ENCODE measurements around the gene OR4Q3.
"Not testable (repeated sequence)": the region's sequence is repeated elsewhere in the genome, so short reads cannot be mapped to it uniquely, and the experiment has no call there.

OR4Q3 gene

DNA sequence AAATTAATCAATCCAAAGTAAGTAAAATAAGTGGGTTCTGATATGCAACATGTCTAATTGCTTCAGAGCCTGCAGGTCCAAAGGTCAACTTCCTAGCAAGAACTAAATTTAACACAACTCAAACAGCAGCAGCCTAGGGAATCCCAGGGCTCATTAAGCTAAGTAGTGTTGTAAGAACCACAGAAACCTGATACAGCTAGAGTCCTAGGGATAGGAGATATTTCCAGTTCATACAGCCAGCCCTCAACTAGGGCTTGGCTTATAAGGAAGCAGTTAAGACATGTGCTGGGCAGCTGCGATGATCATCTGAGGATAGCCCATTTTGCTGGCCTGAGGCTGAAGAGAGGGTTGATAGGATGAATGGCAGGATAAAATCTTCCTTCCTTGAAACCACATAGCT, at the start of gene OR4Q3:
OR4Q3 (plus strand) TSS at position 316 of the 400 bp plus-strand sequence.
- no peak within 1 kb of the TSS for H3K4me3 ChIP-seq (ENCODE audit: low read length)

DNA sequence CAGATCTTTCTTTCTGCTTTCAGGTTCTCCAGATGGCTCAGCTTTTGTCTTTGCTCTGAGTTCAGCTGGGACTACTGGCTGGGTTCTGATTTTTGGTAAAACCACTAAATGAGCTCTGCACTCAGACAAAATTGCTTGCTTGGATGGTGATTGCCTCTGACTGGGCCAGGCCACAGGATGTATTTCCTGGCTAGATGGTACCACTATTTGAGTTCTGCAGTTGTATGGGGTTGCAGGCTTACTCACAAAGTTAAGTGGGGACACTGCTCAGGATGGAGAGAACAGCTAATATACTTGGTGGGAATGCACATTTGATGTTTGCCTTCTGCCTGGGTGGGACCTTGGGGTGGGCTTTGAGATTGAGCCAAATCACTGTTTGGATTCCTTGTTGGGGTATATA, 14.0 kb upstream of the OR4Q3 start:
- H3K4me3 ChIP-seq (ENCODE audit: low read length) = no peak overlapping the region
- no peak for TF ChIP-seq ZNF274 (IDR thresholded peaks at IDR 0.05; ENCODE audit: low read depth, low read length)

More for the DNA sequence above, at the start of gene OR4Q3:
- TF ChIP-seq ZNF274 (IDR thresholded peaks at IDR 0.05; ENCODE audit: low read depth, low read length) = no peak

GRCh38 chr14:19729763-19730162, 13.6 kb upstream of the OR4Q3 start:
- TF ChIP-seq ZNF274 (IDR thresholded peaks at IDR 0.05; ENCODE audit: low read depth, low read length) = no peak
- H3K4me3 ChIP-seq (ENCODE audit: low read length) = no peak overlapping the region

- not testable (repeated sequence) for H3K4me3 ChIP-seq (ENCODE audit: low read length)
Observed at GRCh38 chr14:19733893-19734292, 9.5 kb upstream of the OR4Q3 start.

- H3K4me3 ChIP-seq (ENCODE audit: low read length) = not testable (repeated sequence)
Observed at GRCh38 chr14:19752316-19752715, 8.9 kb downstream of the OR4Q3 start.

DNA sequence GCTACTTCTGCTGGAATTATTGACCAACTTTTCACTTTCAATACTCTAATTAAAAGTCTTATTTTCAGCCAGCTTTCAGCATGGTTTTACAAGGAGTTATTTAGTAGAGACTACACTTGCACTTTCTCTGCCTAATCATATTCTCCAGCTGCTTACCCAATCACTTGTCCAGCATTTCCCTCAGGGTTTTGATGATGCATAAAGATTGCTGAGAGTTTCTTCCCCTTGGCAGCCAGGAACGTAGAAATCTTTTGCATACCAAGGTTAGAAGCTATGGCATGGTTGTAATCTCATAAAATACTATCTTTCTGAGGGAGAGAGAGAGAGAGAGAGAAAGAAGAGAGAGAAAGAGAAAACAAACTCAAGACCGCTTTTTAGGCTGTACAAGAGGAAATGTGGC, 10.8 kb downstream of the OR4Q3 start:
- TF ChIP-seq ZNF274 (IDR thresholded peaks at IDR 0.05; ENCODE audit: low read depth, low read length) = no peak
- no peak overlapping the region for H3K4me3 ChIP-seq (ENCODE audit: low read length)

DNA sequence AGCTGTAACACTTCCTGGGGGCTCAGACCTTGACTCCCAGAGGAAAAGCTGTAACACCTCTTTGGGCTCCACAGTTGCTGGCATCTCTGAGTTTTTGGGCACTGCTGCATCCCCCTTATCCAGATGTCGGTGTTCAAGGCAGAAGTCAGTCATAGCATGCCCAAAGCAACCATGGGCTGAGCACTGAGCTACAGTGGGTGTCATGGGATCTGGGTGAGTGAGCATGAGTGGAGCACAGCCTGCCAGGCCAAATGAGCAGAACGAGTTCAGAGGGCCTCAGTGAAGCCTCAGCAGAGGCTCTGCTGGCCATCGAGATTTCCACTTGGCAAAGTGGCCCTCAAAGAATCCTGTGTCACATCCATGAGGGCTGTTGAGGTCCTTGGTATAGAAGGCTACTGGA, 28.1 kb downstream of the OR4Q3 start:
- H3K4me3 ChIP-seq (ENCODE audit: low read length) = not testable (repeated sequence)

- H3K4me3 ChIP-seq (ENCODE audit: low read length) = no peak overlapping the region
- TF ChIP-seq ZNF274 (IDR thresholded peaks at IDR 0.05; ENCODE audit: low read depth, low read length) = no peak
Observed at GRCh38 chr14:19771895-19772430, 28.6 kb downstream of the OR4Q3 start.

- not testable (repeated sequence) for H3K4me3 ChIP-seq (ENCODE audit: low read length)
Observed at GRCh38 chr14:19772454-19772853, 29.1 kb downstream of the OR4Q3 start.

DNA sequence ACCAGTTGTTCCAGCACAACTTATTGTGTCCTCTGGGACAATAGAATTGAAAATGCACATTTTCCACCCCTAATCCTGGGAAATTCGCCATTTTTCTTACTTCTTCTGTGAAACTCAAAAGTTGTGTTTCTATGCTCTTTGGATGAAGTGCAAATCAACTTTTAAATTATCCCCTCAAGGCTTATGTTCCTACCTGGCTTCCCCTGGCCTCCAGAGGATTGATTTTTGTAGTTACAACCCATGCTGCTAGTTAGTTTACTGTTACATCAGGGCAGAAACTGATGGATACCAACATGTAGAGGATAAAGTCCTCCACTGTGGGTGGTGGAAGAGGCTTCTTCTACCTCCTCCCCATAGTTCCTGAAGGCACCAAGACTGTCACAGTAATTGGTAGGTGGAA, 29.8 kb downstream of the OR4Q3 start, which contains the start of gene OR4M1:
OR4M1 (plus strand) TSS at position 301 of the 400 bp plus-strand sequence. CDS start 6,819 bp downstream, outside the sequence.
- not testable (repeated sequence) for H3K4me3 ChIP-seq (ENCODE audit: low read length)

DNA sequence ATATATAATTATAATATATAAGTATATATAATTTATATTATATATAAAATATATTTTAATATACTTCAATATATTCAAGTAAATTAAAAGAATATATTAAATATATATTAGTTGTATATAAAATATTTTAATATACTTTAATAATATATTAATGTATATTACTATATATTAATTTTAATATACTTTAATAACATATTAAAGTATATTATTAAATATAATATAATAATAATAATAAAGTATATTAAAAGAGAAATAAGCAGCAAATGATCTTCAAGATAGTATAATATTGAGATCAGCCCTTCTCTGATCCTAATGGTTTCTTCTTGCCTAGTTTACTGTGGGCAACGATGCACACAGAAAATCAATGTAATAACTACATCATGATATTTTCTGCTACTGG, 32.2 kb downstream of the OR4Q3 start:
- no peak for TF ChIP-seq ZNF274 (IDR thresholded peaks at IDR 0.05; ENCODE audit: low read depth, low read length)

DNA sequence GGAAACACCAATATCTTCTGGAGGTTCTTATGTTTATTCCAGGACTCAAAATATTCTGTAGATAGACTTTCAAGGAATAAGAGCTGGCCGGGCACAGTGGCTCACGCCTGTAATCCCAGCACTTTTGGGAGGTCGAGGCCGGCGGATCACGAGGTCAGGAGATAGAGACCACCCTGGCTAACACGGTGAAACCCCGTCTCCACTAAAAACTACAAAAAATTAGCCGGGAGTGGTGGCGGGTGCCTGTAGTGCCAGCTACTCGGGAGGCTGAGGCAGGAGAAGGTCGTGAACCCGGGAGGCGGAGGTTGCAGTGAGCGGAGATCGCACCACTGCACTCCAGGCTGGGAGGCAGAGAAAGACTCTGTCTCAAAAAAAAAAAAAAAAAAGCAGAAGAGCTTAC, 42.5 kb downstream of the OR4Q3 start:
- not testable (repeated sequence) for H3K4me3 ChIP-seq (ENCODE audit: low read length)

More for the DNA sequence above, 32.2 kb downstream of the OR4Q3 start:
- no peak overlapping the region for H3K4me3 ChIP-seq (ENCODE audit: low read length)

DNA sequence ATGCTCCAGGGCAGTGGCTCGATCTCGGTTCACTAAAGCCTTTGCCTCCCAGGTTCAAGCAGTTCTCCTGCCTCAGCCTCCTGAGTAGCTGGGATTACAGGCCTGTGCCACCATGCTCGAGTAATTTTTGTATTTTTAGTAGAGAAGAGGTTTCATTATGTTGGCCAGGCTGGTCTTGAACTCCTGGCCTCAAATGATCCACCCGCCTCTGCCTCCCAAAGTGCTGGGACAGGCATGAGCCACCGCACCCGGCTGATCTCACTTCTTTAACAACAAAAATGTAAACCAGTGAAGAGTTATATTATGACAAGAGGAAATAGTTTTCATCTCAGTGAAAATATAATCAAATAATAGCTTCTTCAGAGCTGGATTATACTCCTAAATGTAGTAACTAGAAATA, 43.9 kb downstream of the OR4Q3 start:
- H3K4me3 ChIP-seq (ENCODE audit: low read length) = not testable (repeated sequence)

- not testable (repeated sequence) for H3K4me3 ChIP-seq (ENCODE audit: low read length)
Observed at GRCh38 chr14:19788150-19788549, 44.8 kb downstream of the OR4Q3 start.

DNA sequence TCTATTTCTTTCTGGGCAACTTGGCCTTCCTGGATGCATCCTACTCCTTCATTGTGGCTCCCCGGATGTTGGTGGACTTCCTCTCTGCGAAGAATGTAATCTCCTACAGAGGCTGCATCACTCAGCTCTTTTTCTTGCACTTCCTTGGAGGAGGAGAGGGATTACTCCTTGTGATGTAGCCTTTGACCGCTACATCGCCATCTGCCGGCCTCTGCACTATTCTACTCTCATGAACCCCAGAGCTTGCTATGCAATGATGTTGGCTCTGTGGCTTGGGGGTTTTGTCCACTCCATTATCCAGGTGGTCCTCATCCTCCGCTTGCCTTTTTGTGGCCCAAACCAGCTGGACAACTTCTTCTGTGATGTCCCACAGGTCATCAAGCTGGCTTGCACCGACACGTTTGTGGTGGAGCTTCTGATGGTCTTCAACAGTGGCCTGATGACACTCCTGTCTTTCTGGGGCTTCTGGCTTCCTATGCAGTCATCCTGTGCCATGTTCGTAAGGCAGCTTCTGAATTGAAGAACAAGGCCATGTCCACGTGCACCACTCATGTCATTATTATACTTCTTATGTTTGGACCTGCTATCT, 53.2 kb downstream of the OR4Q3 start:
- H3K4me3 ChIP-seq (ENCODE audit: low read length) = not testable (repeated sequence)
